WTC11 (cell line): ENCODE data around the gene TMEM178A. TPM values are rescaled to one million over a fixed set of nuclear protein-coding genes. Genes with fewer than 3 reads are reported as not detected.

Source experiments
- ATAC-seq: fragments of 200-7000 bp; cut with Tn5 transposase; 2 replicates; pipeline ENCODE4 v1.10.0; 2021; ENCODE audit warnings: mild to moderate bottlenecking, moderate library complexity
- CTCF ChIA-PET: fragments of 300-600 bp; sonication (Branson Sonifier 250); formaldehyde crosslinking; loops from one replicate; lab custom pipeline; 2021; ENCODE audit warnings: antibody characterized with exemption; lab: Charles Lee
- POLR2A ChIA-PET: fragments of 350-600 bp; sonication (Branson Sonifier 250); formaldehyde crosslinking; loops from one replicate; lab custom pipeline; 2021; ENCODE audit warnings: antibody characterized with exemption; lab: Charles Lee
- DNase-seq: peaks from one replicate; pipeline ENCODE4 v3.0.0; 2021; ENCODE audit warnings: low spot score
- H3K27ac Mint-ChIP-seq: 2 replicates; pipeline ENCODE4 v1.8.0; 2021; ENCODE audit warnings: mixed read lengths
- H3K27me3 Mint-ChIP-seq: 2 replicates; pipeline ENCODE4 v1.8.0; 2021; ENCODE audit warnings: low read depth, mild to moderate bottlenecking, moderate library complexity, mixed read lengths
- H3K36me3 Mint-ChIP-seq: 2 replicates; pipeline ENCODE4 v1.8.0; 2021; ENCODE audit warnings: mixed read lengths
- H3K4me1 Mint-ChIP-seq: 2 replicates; pipeline ENCODE4 v1.8.0; 2022; ENCODE audit warnings: mixed read lengths
- H3K4me3 Mint-ChIP-seq: 2 replicates; pipeline ENCODE4 v1.8.0; 2021; ENCODE audit warnings: mild to moderate bottlenecking, moderate library complexity, mixed read lengths
- H3K9me3 Mint-ChIP-seq: 2 replicates; pipeline ENCODE4 v1.8.0; 2021; ENCODE audit warnings: mixed read lengths
- CDX4 ChIP-seq: fragments of 250-450 bp; sonication (Bioruptor Pico); IDR thresholded peaks from 2 replicates; pipeline ENCODE4 v1.9.0; 2021; ENCODE audit warnings: moderate library complexity, mild to moderate bottlenecking, inconsistent platforms, borderline replicate concordance
- CTCF ChIP-seq: fragments of 200-600 bp; IDR thresholded peaks from 2 replicates; pipeline ENCODE4 v1.8.0; 2022; ENCODE audit warnings: antibody characterized with exemption
- E2F5 ChIP-seq: sonication (generic); formaldehyde crosslinking; IDR thresholded peaks from 2 replicates; pipeline ENCODE4 v1.8.1; 2022; ENCODE audit warnings: mild to moderate bottlenecking, moderate library complexity, missing genetic modification reagents
- FOXJ3 ChIP-seq: sonication (generic); formaldehyde crosslinking; IDR thresholded peaks from 2 replicates; pipeline ENCODE4 v1.9.0; 2021; ENCODE audit warnings: missing genetic modification reagents, mild to moderate bottlenecking, borderline replicate concordance
- GTF2I ChIP-seq: fragments of 250-450 bp; sonication (Bioruptor Pico); conservative IDR thresholded peaks from 2 replicates; pipeline ENCODE4 v1.4.0; 2021; ENCODE audit warnings: mild to moderate bottlenecking
- HMGXB4 ChIP-seq: sonication (generic); formaldehyde crosslinking; IDR thresholded peaks from 2 replicates; pipeline ENCODE4 v1.8.1; 2023; ENCODE audit warnings: mild to moderate bottlenecking, moderate library complexity, missing genetic modification reagents
- JUN ChIP-seq: sonication (generic); formaldehyde crosslinking; IDR thresholded peaks from 2 replicates; pipeline ENCODE4 v1.8.0; 2023; ENCODE audit warnings: mild to moderate bottlenecking, missing genetic modification reagents
- PRDM15 ChIP-seq: sonication (generic); formaldehyde crosslinking; IDR thresholded peaks from 2 replicates; pipeline ENCODE4 v1.8.0; 2022; ENCODE audit warnings: missing genetic modification reagents
- RELA ChIP-seq: sonication (generic); formaldehyde crosslinking; IDR thresholded peaks from 2 replicates; pipeline ENCODE4 v1.8.1; 2022; ENCODE audit warnings: missing genetic modification reagents, mild to moderate bottlenecking, borderline replicate concordance
- RORB ChIP-seq: fragments of 250-450 bp; sonication (Bioruptor Pico); IDR thresholded peaks from 2 replicates; pipeline ENCODE4 v1.9.0; 2021; ENCODE audit warnings: mild to moderate bottlenecking
- SMAD4 ChIP-seq: sonication (generic); formaldehyde crosslinking; IDR thresholded peaks from 2 replicates; pipeline ENCODE4 v1.8.0; 2022; ENCODE audit warnings: mild to moderate bottlenecking, missing genetic modification reagents
- SOX15 ChIP-seq: fragments of 250-450 bp; sonication (Bioruptor Pico); IDR thresholded peaks from 2 replicates; pipeline ENCODE4 v1.9.0; 2021; ENCODE audit warnings: mild to moderate bottlenecking
- STAT6 ChIP-seq: sonication (generic); formaldehyde crosslinking; conservative IDR thresholded peaks from 2 replicates; pipeline ENCODE4 v1.8.1; 2023; ENCODE audit warnings: mild to moderate bottlenecking, low read depth, missing genetic modification reagents, moderate library complexity
- TEAD1 ChIP-seq: sonication (generic); formaldehyde crosslinking; IDR thresholded peaks from 2 replicates; pipeline ENCODE4 v1.8.0; 2022; ENCODE audit warnings: mild to moderate bottlenecking, missing genetic modification reagents
- ZMAT4 ChIP-seq: fragments of 250-450 bp; sonication (Bioruptor Pico); IDR thresholded peaks from 2 replicates; pipeline ENCODE4 v1.9.0; 2021; ENCODE audit warnings: mild to moderate bottlenecking
- ZNF263 ChIP-seq: sonication (generic); formaldehyde crosslinking; IDR thresholded peaks from 2 replicates; pipeline ENCODE4 v1.8.1; 2022; ENCODE audit warnings: low read depth, mild to moderate bottlenecking, moderate library complexity, missing genetic modification reagents
- ZNF396 ChIP-seq: fragments of 250-450 bp; sonication (Bioruptor Pico); IDR thresholded peaks from 2 replicates; pipeline ENCODE4 v1.8.0; 2021; ENCODE audit warnings: mild to moderate bottlenecking, moderate library complexity, borderline replicate concordance
- ZNF512 ChIP-seq: sonication (generic); formaldehyde crosslinking; IDR thresholded peaks from 2 replicates; pipeline ENCODE4 v1.8.1; 2022; ENCODE audit warnings: missing genetic modification reagents, borderline replicate concordance
- total RNA-seq: library from RNA; stranded (reverse); gene quantifications from 3 replicates; pipeline ENCODE4 v1.2.3, GENCODE V29; 2021

TMEM178A gene
- total RNA-seq, 1 experiment from 2014 or later, result 14.5 TPM

- TF ChIP-seq CTCF, result no peak
- TF ChIP-seq ZNF512 (CRISPR knock-in tag), result no peak
Observed at GRCh38 chr2:39618236-39618635, 47.5 kb upstream of the TMEM178A start (continued).

GRCh38 chr2:39618736-39619135 lies 47.0 kb upstream of the TMEM178A start:
- Mint-ChIP-seq H3K9me3 (peaks cover 5% of the 10 kb centered on the region), H3K27ac (no peak overlapping the region), H3K4me1 (peaks cover 13% of the 10 kb centered on the region), H3K36me3 (no peaks in the 10 kb centered on the region; the same call in 1 of the 2 replicates), H3K4me3 (no peak overlapping the region), H3K27me3 (no peaks in the 10 kb centered on the region)
- no peak for DNase-seq
- TF ChIP-seq CDX4 (CRISPR knock-in tag) (no peak), TEAD1 (CRISPR knock-in tag) (no peak), ZMAT4 (CRISPR knock-in tag) (no peak), PRDM15 (CRISPR knock-in tag) (no peak)
- no peak for ATAC-seq
- ChIA-PET POLR2A (no interaction called here), CTCF (interaction anchor here (0.7 kb wide), 1 partner anchor 110 kb away, joined by 3 read pairs; no protein-coding TSS in a partner anchor)

- no peak overlapping the region for H3K4me3 Mint-ChIP-seq
- no peaks in the 10 kb centered on the region for H3K27me3 Mint-ChIP-seq
- no peak overlapping the region for H3K27ac Mint-ChIP-seq
- peaks cover 10% of the 10 kb centered on the region; the same call in 1 of the 2 replicates for H3K4me1 Mint-ChIP-seq
- ATAC-seq, result no peak
- CTCF ChIA-PET, result no interaction called here
- DNase-seq, result no peak
- POLR2A ChIA-PET, result no interaction called here
- H3K36me3 Mint-ChIP-seq, result no peaks in the 10 kb centered on the region
- H3K9me3 Mint-ChIP-seq, result no peaks in the 10 kb centered on the region
- TF ChIP-seq SOX15 (CRISPR knock-in tag), result no peak
- no peak for TF ChIP-seq E2F5 (CRISPR knock-in tag)
- no peak for TF ChIP-seq ZNF396 (CRISPR knock-in tag)
- no peak for TF ChIP-seq ZNF263 (CRISPR knock-in tag)
- TF ChIP-seq RORB (CRISPR knock-in tag), result no peak
- TF ChIP-seq JUN, result no peak
- no peak for TF ChIP-seq HMGXB4 (CRISPR knock-in tag)
- no peak for TF ChIP-seq GTF2I (CRISPR knock-in tag)
- no peak for TF ChIP-seq RELA (CRISPR knock-in tag)
- no peak for TF ChIP-seq SMAD4 (CRISPR knock-in tag)
- TF ChIP-seq FOXJ3 (CRISPR knock-in tag), result no peak
- TF ChIP-seq STAT6 (CRISPR knock-in tag), result no peak
Observed at GRCh38 chr2:39620067-39620466, 45.6 kb upstream of the TMEM178A start.
